Gastrocnemius medialis (tissue), 4 donors: ENCODE measurements around the gene VEGFC.

Source experiments
- CTCF ChIP-seq, 5 experiments: fragments of 450-650 bp in 3 of 5; fragments of 200-600 bp in 2 of 5; sonication (generic) in 2 of 5; IDR thresholded peaks in 4 of 5; conservative IDR thresholded peaks in 1 of 5; 1 replicate in 4 of 5; 2 replicates in 1 of 5; pipeline ENCODE4 v1.5.1; 2016 to 2019; ENCODE audit warnings: antibody characterized with exemption in 5 of 5, mild to moderate bottlenecking in 3 of 5, moderate library complexity in 3 of 5
- POLR2A ChIP-seq, 2 donors: fragments of 450-650 bp; IDR thresholded peaks; one replicate each; pipeline ENCODE4 v1.6.1; 2017; ENCODE audit warnings: antibody characterized with exemption in 2 of 2, mild to moderate bottlenecking in 2 of 2, moderate library complexity in 2 of 2

GRCh38 chr4:176833400-176834175, 40.9 kb upstream of the VEGFC start:
- TF ChIP-seq CTCF (IDR thresholded peaks at IDR 0.05 in 4 of 5, conservative IDR thresholded peaks at IDR 0.05 in 1 of 5) (no peak), POLR2A (IDR thresholded peaks at IDR 0.05) (no peak)
